ENCODE results near the gene SLC15A1. TPM values are rescaled to one million over a fixed set of nuclear protein-coding genes. Genes with fewer than 3 reads are reported as not detected.
A peak's percentile ranks its signal among the peaks of the same experiment; 100 is the strongest.

SLC15A1 gene
- total and polyA plus RNA-seq, 2 experiments from 2014 or later, result 7.5 to 18.7 TPM

DNA sequence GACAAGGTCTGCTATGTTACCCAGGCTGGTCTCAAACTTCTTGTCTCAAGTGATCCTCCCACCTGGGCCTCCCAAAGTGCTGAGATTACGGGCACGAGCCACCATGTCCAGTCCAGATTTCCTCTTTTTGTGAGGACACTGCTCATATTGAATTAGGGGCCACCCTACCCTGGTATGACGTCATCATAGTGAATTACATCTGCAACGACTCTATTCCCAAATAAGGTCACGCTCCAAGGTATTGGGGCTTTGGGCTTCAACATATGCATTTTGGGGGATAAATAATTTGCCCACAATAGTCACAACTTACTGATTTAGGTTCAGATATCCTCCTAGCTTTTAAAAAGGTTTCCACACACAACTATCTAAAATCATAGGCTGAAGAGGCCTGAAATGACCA is 9.5 kb downstream of the SLC15A1 start:
- no peak for TF ChIP-seq EZH2 (IDR thresholded peaks at IDR 0.05; ENCODE audit: borderline replicate concordance)
- no peaks in the 10 kb centered on the region for H4K20me1 ChIP-seq (ENCODE audit: insufficient read depth, poor library complexity, severe bottlenecking)
- H3K4me1 ChIP-seq (ENCODE audit: insufficient read depth), result peaks cover 12% of the 10 kb centered on the region
- H3K9me2 ChIP-seq (replicated peaks; ENCODE audit: insufficient read depth), result no peaks in the 10 kb centered on the region
- H3K27ac ChIP-seq, result peak overlapping the region; percentile 82
- no peak overlapping the region for H3K4me2 ChIP-seq
- WGBS (ENCODE audit: low lambda C conversion rate, missing lambda C conversion rate), result 94% methylated on average over 5 of the region's 5 CpGs
- no peaks in the 10 kb centered on the region for H3K36me3 ChIP-seq (replicated peaks; ENCODE audit: insufficient read depth, low read depth)
- no peaks in the 10 kb centered on the region for H3K27me3 ChIP-seq
- no peak overlapping the region for H3K4me3 ChIP-seq
- DNase-seq (ENCODE audit: low spot score), result no peak
- no peaks in the 10 kb centered on the region for H3K9me3 ChIP-seq (ENCODE audit: low read depth)
- H3K79me2 ChIP-seq, result no peaks in the 10 kb centered on the region
- H2AFZ ChIP-seq, result no peak overlapping the region

- Histone ChIP-seq H3K27ac (peak overlapping the region; percentile 82), H3K4me2 (no peak overlapping the region)
These were observed 10.6 kb downstream of the SLC15A1 start for GRCh38 chr13:98741741-98742435.

GRCh38 chr13:98740131-98740530 is 12.3 kb downstream of the SLC15A1 start:
- Histone ChIP-seq H3K27ac (no peak overlapping the region), H3K4me1 (ENCODE audit: insufficient read depth) (peaks cover 7% of the 10 kb centered on the region)
- TF ChIP-seq, protein P1, sequence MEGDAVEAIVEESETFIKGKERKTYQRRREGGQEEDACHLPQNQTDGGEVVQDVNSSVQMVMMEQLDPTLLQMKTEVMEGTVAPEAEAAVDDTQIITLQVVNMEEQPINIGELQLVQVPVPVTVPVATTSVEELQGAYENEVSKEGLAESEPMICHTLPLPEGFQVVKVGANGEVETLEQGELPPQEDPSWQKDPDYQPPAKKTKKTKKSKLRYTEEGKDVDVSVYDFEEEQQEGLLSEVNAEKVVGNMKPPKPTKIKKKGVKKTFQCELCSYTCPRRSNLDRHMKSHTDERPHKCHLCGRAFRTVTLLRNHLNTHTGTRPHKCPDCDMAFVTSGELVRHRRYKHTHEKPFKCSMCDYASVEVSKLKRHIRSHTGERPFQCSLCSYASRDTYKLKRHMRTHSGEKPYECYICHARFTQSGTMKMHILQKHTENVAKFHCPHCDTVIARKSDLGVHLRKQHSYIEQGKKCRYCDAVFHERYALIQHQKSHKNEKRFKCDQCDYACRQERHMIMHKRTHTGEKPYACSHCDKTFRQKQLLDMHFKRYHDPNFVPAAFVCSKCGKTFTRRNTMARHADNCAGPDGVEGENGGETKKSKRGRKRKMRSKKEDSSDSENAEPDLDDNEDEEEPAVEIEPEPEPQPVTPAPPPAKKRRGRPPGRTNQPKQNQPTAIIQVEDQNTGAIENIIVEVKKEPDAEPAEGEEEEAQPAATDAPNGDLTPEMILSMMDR (IDR thresholded peaks at IDR 0.05; ENCODE audit: poor library complexity), result no peak
- TF ChIP-seq EZH2phosphoT487 (IDR thresholded peaks at IDR 0.05; ENCODE audit: low read depth, severe bottlenecking, unreplicated experiment) (no peak), EZH2 (IDR thresholded peaks at IDR 0.05; ENCODE audit: borderline replicate concordance) (no peak)

More at GRCh38 chr13:98741741-98742435, 10.6 kb downstream of the SLC15A1 start:
- H2AFZ ChIP-seq, result no peak overlapping the region
- no peaks in the 10 kb centered on the region for H3K9me2 ChIP-seq (replicated peaks; ENCODE audit: insufficient read depth)
- no peaks in the 10 kb centered on the region for H3K36me3 ChIP-seq (replicated peaks; ENCODE audit: insufficient read depth, low read depth)
- peak; percentile 61 for DNase-seq (ENCODE audit: low spot score)
- WGBS (ENCODE audit: low lambda C conversion rate, missing lambda C conversion rate), result 80% methylated on average over 14 of the region's 14 CpGs
- H3K79me2 ChIP-seq, result no peaks in the 10 kb centered on the region
- peaks cover 12% of the 10 kb centered on the region for H3K4me1 ChIP-seq (ENCODE audit: insufficient read depth)
- no peak for TF ChIP-seq EZH2phosphoT487 (IDR thresholded peaks at IDR 0.05; ENCODE audit: low read depth, severe bottlenecking, unreplicated experiment)
- no peak overlapping the region for H3K4me3 ChIP-seq
- H4K20me1 ChIP-seq (ENCODE audit: insufficient read depth, poor library complexity, severe bottlenecking), result no peaks in the 10 kb centered on the region
- no peaks in the 10 kb centered on the region for H3K27me3 ChIP-seq
- H3K9me3 ChIP-seq (ENCODE audit: low read depth), result no peaks in the 10 kb centered on the region

DNA sequence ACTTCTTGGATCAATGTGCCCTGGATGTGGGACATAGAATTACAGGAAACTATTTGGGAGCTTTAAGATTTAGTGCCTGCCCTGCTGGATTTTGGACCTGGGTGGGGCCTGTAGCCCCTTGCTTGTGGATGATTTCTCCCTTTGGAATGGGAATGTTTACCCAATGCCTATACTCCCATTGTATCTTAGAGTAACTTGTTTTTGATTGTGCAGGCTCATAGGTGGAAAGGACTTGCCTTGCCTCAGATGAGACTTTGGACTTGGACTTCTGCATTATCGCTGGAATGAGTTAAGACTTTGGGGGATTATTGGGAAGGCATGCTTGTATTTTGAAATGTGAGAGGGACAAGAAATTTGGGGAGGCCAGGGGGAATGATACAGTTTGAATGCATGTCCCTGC is 13.5 kb downstream of the SLC15A1 start:
- WGBS (ENCODE audit: low lambda C conversion rate, missing lambda C conversion rate), result 77% methylated on average over 1 of the region's 1 CpG
- Histone ChIP-seq H3K4me2 (no peak overlapping the region), H3K36me3 (replicated peaks; ENCODE audit: insufficient read depth, low read depth) (no peaks in the 10 kb centered on the region), H3K4me3 (no peak overlapping the region), H3K79me2 (no peaks in the 10 kb centered on the region), H4K20me1 (ENCODE audit: insufficient read depth, poor library complexity, severe bottlenecking) (no peaks in the 10 kb centered on the region), H3K4me1 (ENCODE audit: insufficient read depth) (peaks cover 7% of the 10 kb centered on the region), H3K9me3 (ENCODE audit: low read depth) (no peaks in the 10 kb centered on the region), H3K9me2 (replicated peaks; ENCODE audit: insufficient read depth) (no peaks in the 10 kb centered on the region), H3K27ac (no peak overlapping the region), H2AFZ (no peak overlapping the region), H3K27me3 (no peaks in the 10 kb centered on the region)
- TF ChIP-seq, protein P1 (IDR thresholded peaks at IDR 0.05; ENCODE audit: poor library complexity), result no peak
- TF ChIP-seq EZH2phosphoT487 (IDR thresholded peaks at IDR 0.05; ENCODE audit: low read depth, severe bottlenecking, unreplicated experiment) (no peak), EZH2 (IDR thresholded peaks at IDR 0.05; ENCODE audit: borderline replicate concordance) (no peak)
- DNase-seq (ENCODE audit: low spot score), result no peak

More at GRCh38 chr13:98740131-98740530, 12.3 kb downstream of the SLC15A1 start:
- Histone ChIP-seq H3K36me3 (replicated peaks; ENCODE audit: insufficient read depth, low read depth) (no peaks in the 10 kb centered on the region), H3K4me2 (no peak overlapping the region), H4K20me1 (ENCODE audit: insufficient read depth, poor library complexity, severe bottlenecking) (no peaks in the 10 kb centered on the region), H2AFZ (no peak overlapping the region), H3K4me3 (no peak overlapping the region), H3K9me2 (replicated peaks; ENCODE audit: insufficient read depth) (no peaks in the 10 kb centered on the region), H3K9me3 (ENCODE audit: low read depth) (no peaks in the 10 kb centered on the region), H3K27me3 (no peaks in the 10 kb centered on the region), H3K79me2 (no peaks in the 10 kb centered on the region)
- 93% methylated on average over 8 of the region's 8 CpGs for WGBS (ENCODE audit: low lambda C conversion rate, missing lambda C conversion rate)
- no peak for DNase-seq (ENCODE audit: low spot score)

Data from hepatocyte (in vitro differentiated cells).